ENCODE results near the gene PYM1.

PYM1 gene

DNA sequence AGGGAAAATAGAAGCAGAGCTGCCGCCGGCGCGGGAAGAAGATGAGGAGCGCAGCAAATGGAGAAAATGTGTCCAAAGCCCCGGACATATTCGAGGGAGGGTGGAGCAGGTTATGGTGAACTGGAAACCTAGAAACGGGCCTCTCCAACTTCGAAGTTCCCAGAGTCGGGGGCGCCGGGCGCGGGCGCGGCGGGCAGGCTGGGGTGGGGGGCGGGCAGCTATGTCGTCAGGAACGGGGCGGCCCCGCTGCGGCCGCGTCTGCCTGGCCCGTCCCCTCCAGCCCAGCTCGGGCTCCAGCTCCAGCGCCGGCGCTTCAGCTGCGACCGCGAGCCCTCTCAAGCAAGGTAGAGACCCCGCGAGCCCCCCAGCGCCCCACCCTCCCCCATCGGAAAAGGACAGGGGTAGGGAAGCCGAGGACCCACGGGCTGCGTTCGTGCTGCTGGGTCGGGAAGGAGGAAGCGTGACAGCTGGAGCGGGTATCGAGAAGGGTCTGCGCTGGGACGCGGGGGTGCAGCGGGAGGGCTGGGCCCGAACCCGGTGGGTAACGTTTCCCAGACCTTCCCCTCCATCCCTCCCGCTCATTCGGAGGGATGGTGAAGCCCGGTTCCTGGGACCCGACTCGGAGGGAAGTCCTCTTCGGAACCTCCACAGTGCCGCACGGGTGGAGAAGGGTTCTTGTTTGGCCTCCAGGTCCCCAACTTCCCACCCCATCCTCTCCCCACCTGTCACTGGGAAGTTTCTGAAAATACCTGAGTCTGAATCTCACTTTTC, 4.3 kb upstream of the PYM1 start (continued):
- TF ChIP-seq, protein P1, sequence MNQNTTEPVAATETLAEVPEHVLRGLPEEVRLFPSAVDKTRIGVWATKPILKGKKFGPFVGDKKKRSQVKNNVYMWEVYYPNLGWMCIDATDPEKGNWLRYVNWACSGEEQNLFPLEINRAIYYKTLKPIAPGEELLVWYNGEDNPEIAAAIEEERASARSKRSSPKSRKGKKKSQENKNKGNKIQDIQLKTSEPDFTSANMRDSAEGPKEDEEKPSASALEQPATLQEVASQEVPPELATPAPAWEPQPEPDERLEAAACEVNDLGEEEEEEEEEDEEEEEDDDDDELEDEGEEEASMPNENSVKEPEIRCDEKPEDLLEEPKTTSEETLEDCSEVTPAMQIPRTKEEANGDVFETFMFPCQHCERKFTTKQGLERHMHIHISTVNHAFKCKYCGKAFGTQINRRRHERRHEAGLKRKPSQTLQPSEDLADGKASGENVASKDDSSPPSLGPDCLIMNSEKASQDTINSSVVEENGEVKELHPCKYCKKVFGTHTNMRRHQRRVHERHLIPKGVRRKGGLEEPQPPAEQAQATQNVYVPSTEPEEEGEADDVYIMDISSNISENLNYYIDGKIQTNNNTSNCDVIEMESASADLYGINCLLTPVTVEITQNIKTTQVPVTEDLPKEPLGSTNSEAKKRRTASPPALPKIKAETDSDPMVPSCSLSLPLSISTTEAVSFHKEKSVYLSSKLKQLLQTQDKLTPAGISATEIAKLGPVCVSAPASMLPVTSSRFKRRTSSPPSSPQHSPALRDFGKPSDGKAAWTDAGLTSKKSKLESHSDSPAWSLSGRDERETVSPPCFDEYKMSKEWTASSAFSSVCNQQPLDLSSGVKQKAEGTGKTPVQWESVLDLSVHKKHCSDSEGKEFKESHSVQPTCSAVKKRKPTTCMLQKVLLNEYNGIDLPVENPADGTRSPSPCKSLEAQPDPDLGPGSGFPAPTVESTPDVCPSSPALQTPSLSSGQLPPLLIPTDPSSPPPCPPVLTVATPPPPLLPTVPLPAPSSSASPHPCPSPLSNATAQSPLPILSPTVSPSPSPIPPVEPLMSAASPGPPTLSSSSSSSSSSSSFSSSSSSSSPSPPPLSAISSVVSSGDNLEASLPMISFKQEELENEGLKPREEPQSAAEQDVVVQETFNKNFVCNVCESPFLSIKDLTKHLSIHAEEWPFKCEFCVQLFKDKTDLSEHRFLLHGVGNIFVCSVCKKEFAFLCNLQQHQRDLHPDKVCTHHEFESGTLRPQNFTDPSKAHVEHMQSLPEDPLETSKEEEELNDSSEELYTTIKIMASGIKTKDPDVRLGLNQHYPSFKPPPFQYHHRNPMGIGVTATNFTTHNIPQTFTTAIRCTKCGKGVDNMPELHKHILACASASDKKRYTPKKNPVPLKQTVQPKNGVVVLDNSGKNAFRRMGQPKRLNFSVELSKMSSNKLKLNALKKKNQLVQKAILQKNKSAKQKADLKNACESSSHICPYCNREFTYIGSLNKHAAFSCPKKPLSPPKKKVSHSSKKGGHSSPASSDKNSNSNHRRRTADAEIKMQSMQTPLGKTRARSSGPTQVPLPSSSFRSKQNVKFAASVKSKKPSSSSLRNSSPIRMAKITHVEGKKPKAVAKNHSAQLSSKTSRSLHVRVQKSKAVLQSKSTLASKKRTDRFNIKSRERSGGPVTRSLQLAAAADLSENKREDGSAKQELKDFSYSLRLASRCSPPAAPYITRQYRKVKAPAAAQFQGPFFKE (tag by site-specific recombination; IDR thresholded peaks at IDR 0.05; ENCODE audit: borderline replicate concordance): no peak
- TF ChIP-seq ZNF174 (tag by site-specific recombination; IDR thresholded peaks at IDR 0.05) (no peak), ZNF248 (tag by site-specific recombination; IDR thresholded peaks at IDR 0.05) (no peak), SP2 (tag by site-specific recombination; IDR thresholded peaks at IDR 0.05) (no peak), ZNF391 (tag by site-specific recombination; IDR thresholded peaks at IDR 0.05; ENCODE audit: borderline replicate concordance, low read depth) (no peak), ZNF707 (tag by site-specific recombination; IDR thresholded peaks at IDR 0.05) (no peak), KLF8 (tag by site-specific recombination; IDR thresholded peaks at IDR 0.05) (no peak), ZXDB (tag by site-specific recombination; IDR thresholded peaks at IDR 0.05) (no peak), ZNF837 (tag by site-specific recombination; IDR thresholded peaks at IDR 0.05) (no peak), ZNF404 (tag by site-specific recombination; IDR thresholded peaks at IDR 0.05) (no peak), ZNF501 (tag by site-specific recombination; IDR thresholded peaks at IDR 0.05) (0 out of 2 replicates have a peak, but pooled peaks have one; percentile 20)
- TF ChIP-seq, protein P2, sequence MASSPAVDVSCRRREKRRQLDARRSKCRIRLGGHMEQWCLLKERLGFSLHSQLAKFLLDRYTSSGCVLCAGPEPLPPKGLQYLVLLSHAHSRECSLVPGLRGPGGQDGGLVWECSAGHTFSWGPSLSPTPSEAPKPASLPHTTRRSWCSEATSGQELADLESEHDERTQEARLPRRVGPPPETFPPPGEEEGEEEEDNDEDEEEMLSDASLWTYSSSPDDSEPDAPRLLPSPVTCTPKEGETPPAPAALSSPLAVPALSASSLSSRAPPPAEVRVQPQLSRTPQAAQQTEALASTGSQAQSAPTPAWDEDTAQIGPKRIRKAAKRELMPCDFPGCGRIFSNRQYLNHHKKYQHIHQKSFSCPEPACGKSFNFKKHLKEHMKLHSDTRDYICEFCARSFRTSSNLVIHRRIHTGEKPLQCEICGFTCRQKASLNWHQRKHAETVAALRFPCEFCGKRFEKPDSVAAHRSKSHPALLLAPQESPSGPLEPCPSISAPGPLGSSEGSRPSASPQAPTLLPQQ (tag by site-specific recombination; IDR thresholded peaks at IDR 0.05): no peak
- TF ChIP-seq, protein P3, sequence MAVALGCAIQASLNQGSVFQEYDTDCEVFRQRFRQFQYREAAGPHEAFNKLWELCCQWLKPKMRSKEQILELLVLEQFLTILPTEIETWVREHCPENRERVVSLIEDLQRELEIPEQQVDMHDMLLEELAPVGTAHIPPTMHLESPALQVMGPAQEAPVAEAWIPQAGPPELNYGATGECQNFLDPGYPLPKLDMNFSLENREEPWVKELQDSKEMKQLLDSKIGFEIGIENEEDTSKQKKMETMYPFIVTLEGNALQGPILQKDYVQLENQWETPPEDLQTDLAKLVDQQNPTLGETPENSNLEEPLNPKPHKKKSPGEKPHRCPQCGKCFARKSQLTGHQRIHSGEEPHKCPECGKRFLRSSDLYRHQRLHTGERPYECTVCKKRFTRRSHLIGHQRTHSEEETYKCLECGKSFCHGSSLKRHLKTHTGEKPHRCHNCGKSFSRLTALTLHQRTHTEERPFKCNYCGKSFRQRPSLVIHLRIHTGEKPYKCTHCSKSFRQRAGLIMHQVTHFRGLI (tag by site-specific recombination; IDR thresholded peaks at IDR 0.05): peak; percentile 68; the same call in 1 of the 2 replicates
- TF ChIP-seq, protein P4, sequence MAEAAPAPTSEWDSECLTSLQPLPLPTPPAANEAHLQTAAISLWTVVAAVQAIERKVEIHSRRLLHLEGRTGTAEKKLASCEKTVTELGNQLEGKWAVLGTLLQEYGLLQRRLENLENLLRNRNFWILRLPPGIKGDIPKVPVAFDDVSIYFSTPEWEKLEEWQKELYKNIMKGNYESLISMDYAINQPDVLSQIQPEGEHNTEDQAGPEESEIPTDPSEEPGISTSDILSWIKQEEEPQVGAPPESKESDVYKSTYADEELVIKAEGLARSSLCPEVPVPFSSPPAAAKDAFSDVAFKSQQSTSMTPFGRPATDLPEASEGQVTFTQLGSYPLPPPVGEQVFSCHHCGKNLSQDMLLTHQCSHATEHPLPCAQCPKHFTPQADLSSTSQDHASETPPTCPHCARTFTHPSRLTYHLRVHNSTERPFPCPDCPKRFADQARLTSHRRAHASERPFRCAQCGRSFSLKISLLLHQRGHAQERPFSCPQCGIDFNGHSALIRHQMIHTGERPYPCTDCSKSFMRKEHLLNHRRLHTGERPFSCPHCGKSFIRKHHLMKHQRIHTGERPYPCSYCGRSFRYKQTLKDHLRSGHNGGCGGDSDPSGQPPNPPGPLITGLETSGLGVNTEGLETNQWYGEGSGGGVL (tag by site-specific recombination; IDR thresholded peaks at IDR 0.05): 0 out of 2 replicates have a peak, but pooled peaks have one; percentile 5
- TF ChIP-seq, protein P5, sequence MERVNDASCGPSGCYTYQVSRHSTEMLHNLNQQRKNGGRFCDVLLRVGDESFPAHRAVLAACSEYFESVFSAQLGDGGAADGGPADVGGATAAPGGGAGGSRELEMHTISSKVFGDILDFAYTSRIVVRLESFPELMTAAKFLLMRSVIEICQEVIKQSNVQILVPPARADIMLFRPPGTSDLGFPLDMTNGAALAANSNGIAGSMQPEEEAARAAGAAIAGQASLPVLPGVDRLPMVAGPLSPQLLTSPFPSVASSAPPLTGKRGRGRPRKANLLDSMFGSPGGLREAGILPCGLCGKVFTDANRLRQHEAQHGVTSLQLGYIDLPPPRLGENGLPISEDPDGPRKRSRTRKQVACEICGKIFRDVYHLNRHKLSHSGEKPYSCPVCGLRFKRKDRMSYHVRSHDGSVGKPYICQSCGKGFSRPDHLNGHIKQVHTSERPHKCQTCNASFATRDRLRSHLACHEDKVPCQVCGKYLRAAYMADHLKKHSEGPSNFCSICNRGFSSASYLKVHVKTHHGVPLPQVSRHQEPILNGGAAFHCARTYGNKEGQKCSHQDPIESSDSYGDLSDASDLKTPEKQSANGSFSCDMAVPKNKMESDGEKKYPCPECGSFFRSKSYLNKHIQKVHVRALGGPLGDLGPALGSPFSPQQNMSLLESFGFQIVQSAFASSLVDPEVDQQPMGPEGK (tag by site-specific recombination; IDR thresholded peaks at IDR 0.05): 0 out of 2 replicates have a peak, but pooled peaks have one; percentile 35
- TF ChIP-seq, protein P6, sequence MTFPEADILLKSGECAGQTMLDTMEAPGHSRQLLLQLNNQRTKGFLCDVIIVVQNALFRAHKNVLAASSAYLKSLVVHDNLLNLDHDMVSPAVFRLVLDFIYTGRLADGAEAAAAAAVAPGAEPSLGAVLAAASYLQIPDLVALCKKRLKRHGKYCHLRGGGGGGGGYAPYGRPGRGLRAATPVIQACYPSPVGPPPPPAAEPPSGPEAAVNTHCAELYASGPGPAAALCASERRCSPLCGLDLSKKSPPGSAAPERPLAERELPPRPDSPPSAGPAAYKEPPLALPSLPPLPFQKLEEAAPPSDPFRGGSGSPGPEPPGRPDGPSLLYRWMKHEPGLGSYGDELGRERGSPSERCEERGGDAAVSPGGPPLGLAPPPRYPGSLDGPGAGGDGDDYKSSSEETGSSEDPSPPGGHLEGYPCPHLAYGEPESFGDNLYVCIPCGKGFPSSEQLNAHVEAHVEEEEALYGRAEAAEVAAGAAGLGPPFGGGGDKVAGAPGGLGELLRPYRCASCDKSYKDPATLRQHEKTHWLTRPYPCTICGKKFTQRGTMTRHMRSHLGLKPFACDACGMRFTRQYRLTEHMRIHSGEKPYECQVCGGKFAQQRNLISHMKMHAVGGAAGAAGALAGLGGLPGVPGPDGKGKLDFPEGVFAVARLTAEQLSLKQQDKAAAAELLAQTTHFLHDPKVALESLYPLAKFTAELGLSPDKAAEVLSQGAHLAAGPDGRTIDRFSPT (tag by site-specific recombination; IDR thresholded peaks at IDR 0.05): no peak
- TF ChIP-seq, protein P7, sequence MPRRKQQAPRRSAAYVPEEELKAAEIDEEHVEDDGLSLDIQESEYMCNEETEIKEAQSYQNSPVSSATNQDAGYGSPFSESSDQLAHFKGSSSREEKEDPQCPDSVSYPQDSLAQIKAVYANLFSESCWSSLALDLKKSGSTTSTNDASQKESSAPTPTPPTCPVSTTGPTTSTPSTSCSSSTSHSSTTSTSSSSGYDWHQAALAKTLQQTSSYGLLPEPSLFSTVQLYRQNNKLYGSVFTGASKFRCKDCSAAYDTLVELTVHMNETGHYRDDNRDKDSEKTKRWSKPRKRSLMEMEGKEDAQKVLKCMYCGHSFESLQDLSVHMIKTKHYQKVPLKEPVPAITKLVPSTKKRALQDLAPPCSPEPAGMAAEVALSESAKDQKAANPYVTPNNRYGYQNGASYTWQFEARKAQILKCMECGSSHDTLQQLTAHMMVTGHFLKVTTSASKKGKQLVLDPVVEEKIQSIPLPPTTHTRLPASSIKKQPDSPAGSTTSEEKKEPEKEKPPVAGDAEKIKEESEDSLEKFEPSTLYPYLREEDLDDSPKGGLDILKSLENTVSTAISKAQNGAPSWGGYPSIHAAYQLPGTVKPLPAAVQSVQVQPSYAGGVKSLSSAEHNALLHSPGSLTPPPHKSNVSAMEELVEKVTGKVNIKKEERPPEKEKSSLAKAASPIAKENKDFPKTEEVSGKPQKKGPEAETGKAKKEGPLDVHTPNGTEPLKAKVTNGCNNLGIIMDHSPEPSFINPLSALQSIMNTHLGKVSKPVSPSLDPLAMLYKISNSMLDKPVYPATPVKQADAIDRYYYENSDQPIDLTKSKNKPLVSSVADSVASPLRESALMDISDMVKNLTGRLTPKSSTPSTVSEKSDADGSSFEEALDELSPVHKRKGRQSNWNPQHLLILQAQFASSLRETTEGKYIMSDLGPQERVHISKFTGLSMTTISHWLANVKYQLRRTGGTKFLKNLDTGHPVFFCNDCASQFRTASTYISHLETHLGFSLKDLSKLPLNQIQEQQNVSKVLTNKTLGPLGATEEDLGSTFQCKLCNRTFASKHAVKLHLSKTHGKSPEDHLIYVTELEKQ (tag by site-specific recombination; IDR thresholded peaks at IDR 0.05; ENCODE audit: borderline replicate concordance): no peak
